Measurements from ENCODE around the gene AGAP1. TPM values are rescaled to one million over a fixed set of nuclear protein-coding genes. Genes with fewer than 3 reads are reported as not detected.

AGAP1 gene
- total RNA-seq, 2 experiments from 2014 or later, result not detected

DNA sequence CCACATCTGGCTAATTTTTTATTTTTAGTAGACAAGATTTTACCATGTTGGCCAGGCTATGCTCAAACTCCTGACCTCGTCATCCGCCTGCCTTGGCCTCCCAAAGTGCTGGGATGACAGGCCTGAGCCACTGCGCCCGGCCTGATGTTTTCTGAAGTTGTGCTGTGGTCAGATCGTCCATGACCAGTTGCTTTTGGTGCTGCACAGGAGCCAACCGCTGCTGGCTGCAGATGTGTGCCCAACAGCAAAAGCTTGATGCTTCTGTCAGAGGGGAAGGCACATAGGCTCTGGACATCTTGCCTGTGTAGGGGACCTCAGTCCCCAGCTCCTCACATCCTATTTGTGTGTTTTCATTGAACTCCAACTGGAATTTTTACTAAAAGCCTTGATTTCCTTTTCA lies 218.3 kb downstream of the AGAP1 start:
- Histone ChIP-seq H3K9me3 (ENCODE audit: low read length) (no peaks in the 10 kb centered on the region), H3K9me2 (ENCODE audit: insufficient read depth, low read length) (no peaks in the 10 kb centered on the region), H3K36me3 (ENCODE audit: insufficient read depth, low read length) (no peaks in the 10 kb centered on the region), H4K20me1 (ENCODE audit: insufficient read depth, low read length) (no peaks in the 10 kb centered on the region), H2AFZ (ENCODE audit: low read length) (no peak overlapping the region), H3K27ac (ENCODE audit: low read depth, low read length, poor library complexity, severe bottlenecking) (no peak overlapping the region), H3K4me1 (ENCODE audit: insufficient read depth, low read length, poor library complexity, severe bottlenecking) (no peaks in the 10 kb centered on the region), H3K4me2 (ENCODE audit: low read length) (no peak overlapping the region), H3K4me3 (ENCODE audit: low read depth, low read length, poor library complexity, severe bottlenecking) (no peak overlapping the region), H3K79me2 (ENCODE audit: insufficient read depth, low read depth, low read length) (no peaks in the 10 kb centered on the region)
- ChIA-PET POLR2A (no interaction called here), CTCF (ENCODE audit: unreplicated experiment) (no interaction called here)
- intact Hi-C loops (cut with micrococcal nuclease; ENCODE audit: unreplicated experiment), result no loop called here
- no TSS peak for BruUV-seq (replicated peaks)
- TF ChIP-seq, protein P1, sequence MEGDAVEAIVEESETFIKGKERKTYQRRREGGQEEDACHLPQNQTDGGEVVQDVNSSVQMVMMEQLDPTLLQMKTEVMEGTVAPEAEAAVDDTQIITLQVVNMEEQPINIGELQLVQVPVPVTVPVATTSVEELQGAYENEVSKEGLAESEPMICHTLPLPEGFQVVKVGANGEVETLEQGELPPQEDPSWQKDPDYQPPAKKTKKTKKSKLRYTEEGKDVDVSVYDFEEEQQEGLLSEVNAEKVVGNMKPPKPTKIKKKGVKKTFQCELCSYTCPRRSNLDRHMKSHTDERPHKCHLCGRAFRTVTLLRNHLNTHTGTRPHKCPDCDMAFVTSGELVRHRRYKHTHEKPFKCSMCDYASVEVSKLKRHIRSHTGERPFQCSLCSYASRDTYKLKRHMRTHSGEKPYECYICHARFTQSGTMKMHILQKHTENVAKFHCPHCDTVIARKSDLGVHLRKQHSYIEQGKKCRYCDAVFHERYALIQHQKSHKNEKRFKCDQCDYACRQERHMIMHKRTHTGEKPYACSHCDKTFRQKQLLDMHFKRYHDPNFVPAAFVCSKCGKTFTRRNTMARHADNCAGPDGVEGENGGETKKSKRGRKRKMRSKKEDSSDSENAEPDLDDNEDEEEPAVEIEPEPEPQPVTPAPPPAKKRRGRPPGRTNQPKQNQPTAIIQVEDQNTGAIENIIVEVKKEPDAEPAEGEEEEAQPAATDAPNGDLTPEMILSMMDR (conservative IDR thresholded peaks at IDR 0.05; ENCODE audit: low read length), result no peak
- TF ChIP-seq EZH2phosphoT487 (IDR thresholded peaks at IDR 0.05; ENCODE audit: borderline replicate concordance, low read depth, low read length), result no peak
- DNase-seq (ENCODE audit: low spot score), result no peak

DNA sequence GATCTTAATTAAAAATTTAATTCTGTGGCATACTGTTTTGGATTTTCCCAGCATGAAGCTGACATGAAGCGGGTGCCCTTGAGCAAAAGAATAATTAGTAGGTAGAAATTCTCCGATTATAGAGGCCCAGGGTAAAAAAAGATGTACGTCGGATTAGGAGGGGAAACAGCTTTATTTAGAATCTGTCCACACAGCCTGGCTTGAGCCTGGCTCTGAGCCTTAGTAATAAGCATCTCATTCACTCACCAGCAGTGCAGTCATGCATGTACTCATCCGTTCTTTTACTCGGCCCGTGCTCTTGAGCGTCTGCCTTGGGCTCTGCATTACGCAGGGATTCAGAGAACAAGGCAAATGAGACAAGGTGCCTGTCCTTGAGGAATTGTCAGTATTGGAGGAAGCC lies 219.3 kb downstream of the AGAP1 start:
- no TSS peak for BruUV-seq (replicated peaks)
- intact Hi-C loops (cut with micrococcal nuclease; ENCODE audit: unreplicated experiment), result no loop called here
- POLR2A ChIA-PET, result no interaction called here

DNA sequence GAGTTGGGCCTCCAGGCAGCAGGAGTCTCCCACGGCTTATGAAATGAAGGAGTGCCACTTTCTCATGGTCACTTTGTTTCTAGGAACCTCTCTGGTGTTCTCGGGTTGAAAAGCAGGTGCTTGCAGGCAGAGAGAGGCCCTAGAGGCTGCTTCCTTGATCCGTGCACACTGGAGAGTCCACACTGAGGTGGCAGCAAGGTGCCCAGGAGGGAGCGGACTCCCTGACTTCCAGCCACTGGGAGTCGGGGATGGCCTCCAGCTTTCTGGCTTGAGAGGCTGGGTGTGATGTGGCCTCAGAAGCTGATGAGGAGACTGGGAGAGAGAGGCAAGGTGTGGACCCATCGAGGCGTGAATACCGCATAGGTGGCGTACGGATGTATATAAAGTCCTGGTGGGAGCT lies 221.8 kb downstream of the AGAP1 start:
- no peaks in the 10 kb centered on the region for H3K9me3 ChIP-seq (ENCODE audit: low read length)
- POLR2A ChIA-PET, result no interaction called here
- no peak overlapping the region for H3K27ac ChIP-seq (ENCODE audit: low read depth, low read length, poor library complexity, severe bottlenecking)
- CTCF ChIA-PET (ENCODE audit: unreplicated experiment), result no interaction called here
- no peaks in the 10 kb centered on the region for H3K9me2 ChIP-seq (ENCODE audit: insufficient read depth, low read length)
- no peaks in the 10 kb centered on the region for H3K4me1 ChIP-seq (ENCODE audit: insufficient read depth, low read length, poor library complexity, severe bottlenecking)
- H3K4me3 ChIP-seq (ENCODE audit: low read depth, low read length, poor library complexity, severe bottlenecking), result no peak overlapping the region
- no peaks in the 10 kb centered on the region for H3K36me3 ChIP-seq (ENCODE audit: insufficient read depth, low read length)
- no peaks in the 10 kb centered on the region for H4K20me1 ChIP-seq (ENCODE audit: insufficient read depth, low read length)
- DNase-seq (ENCODE audit: low spot score), result no peak
- intact Hi-C loops (cut with micrococcal nuclease; ENCODE audit: unreplicated experiment), result no loop called here
- H3K79me2 ChIP-seq (ENCODE audit: insufficient read depth, low read depth, low read length), result no peaks in the 10 kb centered on the region
- TF ChIP-seq, protein P1 (conservative IDR thresholded peaks at IDR 0.05; ENCODE audit: low read length), result no peak
- TF ChIP-seq EZH2phosphoT487 (IDR thresholded peaks at IDR 0.05; ENCODE audit: borderline replicate concordance, low read depth, low read length), result no peak
- H2AFZ ChIP-seq (ENCODE audit: low read length), result no peak overlapping the region
- H3K4me2 ChIP-seq (ENCODE audit: low read length), result no peak overlapping the region
- BruUV-seq (replicated peaks), result no TSS peak

More for the DNA sequence above, 219.3 kb downstream of the AGAP1 start:
- H3K4me2 ChIP-seq (ENCODE audit: low read length), result no peak overlapping the region
- H4K20me1 ChIP-seq (ENCODE audit: insufficient read depth, low read length), result no peaks in the 10 kb centered on the region
- no peak overlapping the region for H3K4me3 ChIP-seq (ENCODE audit: low read depth, low read length, poor library complexity, severe bottlenecking)
- no peak overlapping the region for H3K27ac ChIP-seq (ENCODE audit: low read depth, low read length, poor library complexity, severe bottlenecking)
- H3K4me1 ChIP-seq (ENCODE audit: insufficient read depth, low read length, poor library complexity, severe bottlenecking), result no peaks in the 10 kb centered on the region
- no peaks in the 10 kb centered on the region for H3K79me2 ChIP-seq (ENCODE audit: insufficient read depth, low read depth, low read length)
- H3K9me3 ChIP-seq (ENCODE audit: low read length), result no peaks in the 10 kb centered on the region
- H3K9me2 ChIP-seq (ENCODE audit: insufficient read depth, low read length), result no peaks in the 10 kb centered on the region
- no peak for DNase-seq (ENCODE audit: low spot score)
- no peaks in the 10 kb centered on the region for H3K36me3 ChIP-seq (ENCODE audit: insufficient read depth, low read length)
- no peak overlapping the region for H2AFZ ChIP-seq (ENCODE audit: low read length)
- TF ChIP-seq EZH2phosphoT487 (IDR thresholded peaks at IDR 0.05; ENCODE audit: borderline replicate concordance, low read depth, low read length), result no peak
- TF ChIP-seq, protein P1 (conservative IDR thresholded peaks at IDR 0.05; ENCODE audit: low read length), result no peak
- CTCF ChIA-PET (ENCODE audit: unreplicated experiment), result no interaction called here

All from OCI-LY7 (cell line).